Muscle of back (tissue), 10 donors: ENCODE results near the gene FAAP20. TPM values are rescaled to one million over a fixed set of nuclear protein-coding genes. Genes with fewer than 3 reads are reported as not detected.

Source experiments
- polyA plus RNA-seq, 10 donors: library from polyadenylated mRNA; unstranded; fragments of 120-200 nt; gene quantifications; one replicate each; pipeline ENCODE4 v1.2.1, GENCODE V29; 2013; ENCODE audit not compliant: insufficient read length in 10 of 10

The FAAP20 gene
- polyA plus RNA-seq, 10 donors: 22.3 to 45.9 (median 30.2) TPM

Other genes starting within 250 kb of the FAAP20 start
- gene CFAP74, start 191.0 kb downstream of the FAAP20 start, polyA plus RNA-seq: under 1 TPM in 9 of 10 donors, not detected in 1; 0.05 to 0.36 (median 0.15) TPM
- gene GABRD, start 175.4 kb downstream of the FAAP20 start, polyA plus RNA-seq: 1 to 10 TPM in 4 of 10 donors, under 1 TPM in 6; 0.41 to 2.1 (median 0.93) TPM
- gene PRKCZ, start 144.4 kb downstream of the FAAP20 start, polyA plus RNA-seq: 1 to 10 TPM; 3.7 to 9.1 (median 6.5) TPM
- 10 to 100 TPM; 47.4 to 74.3 (median 60.5) TPM for gene SKI, start 33.5 kb upstream of the FAAP20 start, polyA plus RNA-seq
- 1 to 10 TPM; 4.2 to 9.1 (median 6.2) TPM for gene MORN1, start 196.8 kb upstream of the FAAP20 start, polyA plus RNA-seq
- 10 to 100 TPM; 69.9 to 87.9 (median 80.9) TPM for gene RER1, start 197.1 kb upstream of the FAAP20 start, polyA plus RNA-seq
- gene PEX10, start 217.8 kb upstream of the FAAP20 start, polyA plus RNA-seq: 10 to 100 TPM; 14.4 to 19.9 (median 17.5) TPM